Mesenchymal stem cell (in vitro differentiated cells and primary cell): ENCODE measurements around the gene FZD10.

ENCODE experiments used
- DNase-seq: peaks from one replicate; pipeline ENCODE4 v3.0.0-alpha.2; 2013
- H2AFZ ChIP-seq: one replicate; pipeline ENCODE4 v1.6.1; 2013; ENCODE audit warnings: low read depth, mild to moderate bottlenecking, control low read depth, inconsistent platforms, low read length, moderate library complexity
- H2AK5ac ChIP-seq: 2 replicates; pipeline ENCODE4 v1.6.1; 2013; ENCODE audit warnings: low read length, moderate library complexity, mild to moderate bottlenecking, inconsistent platforms; ENCODE audit not compliant: severe bottlenecking
- H2BK120ac ChIP-seq: one replicate; pipeline ENCODE4 v1.6.1; 2013; ENCODE audit warnings: low read depth, mild to moderate bottlenecking, inconsistent platforms, low read length, moderate library complexity
- H2BK12ac ChIP-seq, 2 experiments: one replicate each; pipeline ENCODE4 v1.6.1; 2013; ENCODE audit warnings: inconsistent platforms in 2 of 2, low read length in 2 of 2, mild to moderate bottlenecking in 2 of 2, moderate library complexity in 2 of 2, control low read depth in 1 of 2
- H2BK15ac ChIP-seq: one replicate; pipeline ENCODE4 v1.6.1; 2013; ENCODE audit warnings: mild to moderate bottlenecking, low read depth, inconsistent platforms; ENCODE audit not compliant: poor library complexity, severe bottlenecking
- H2BK5ac ChIP-seq: 2 replicates; pipeline ENCODE4 v1.6.1; 2013; ENCODE audit warnings: low read depth, mild to moderate bottlenecking, low read length, control low read depth, inconsistent platforms; ENCODE audit not compliant: poor library complexity, severe bottlenecking
- H3K14ac ChIP-seq, 2 experiments: one replicate each; pipeline ENCODE4 v1.6.1; 2013; ENCODE audit warnings: inconsistent platforms in 2 of 2, low read length in 2 of 2, control low read depth in 1 of 2, mild to moderate bottlenecking in 1 of 2, moderate library complexity in 1 of 2
- H3K18ac ChIP-seq, 2 experiments: one replicate each; pipeline ENCODE4 v1.6.1; 2013; ENCODE audit warnings: inconsistent platforms in 2 of 2, low read length in 2 of 2, control low read depth in 1 of 2, low read depth in 1 of 2, mild to moderate bottlenecking in 1 of 2
- H3K23ac ChIP-seq, 2 experiments: one replicate each; pipeline ENCODE4 v1.6.1; 2013; ENCODE audit warnings: inconsistent platforms in 2 of 2, low read length in 2 of 2, mild to moderate bottlenecking in 2 of 2, moderate library complexity in 2 of 2, control low read depth in 1 of 2
- H3K27ac ChIP-seq: 2 replicates; pipeline ENCODE4 v1.5.1; 2013; ENCODE audit warnings: mild to moderate bottlenecking, moderate library complexity, low read length, control low read depth, inconsistent platforms; ENCODE audit not compliant: poor library complexity, severe bottlenecking
- H3K27me3 ChIP-seq, 2 experiments: 2 replicates each; pipeline versions ENCODE4 v1.6.1 to v1.7.0; 2013; ENCODE audit warnings: low read length in 2 of 2, mild to moderate bottlenecking in 2 of 2, moderate library complexity in 2 of 2, control low read depth in 1 of 2, inconsistent platforms in 1 of 2; ENCODE audit not compliant: control insufficient read depth in 1 of 2, insufficient read depth in 1 of 2
- H3K36me3 ChIP-seq, 2 experiments: 2 replicates each; pipeline versions ENCODE4 v1.6.1 to v1.7.0; 2013; ENCODE audit warnings: low read length in 2 of 2, control low read depth in 1 of 2, inconsistent platforms in 1 of 2, low read depth in 1 of 2, mild to moderate bottlenecking in 1 of 2; ENCODE audit not compliant: insufficient read depth in 2 of 2, control insufficient read depth in 1 of 2
- H3K4ac ChIP-seq, 2 experiments: one replicate each; pipeline ENCODE4 v1.6.1; 2013; ENCODE audit warnings: inconsistent platforms in 2 of 2, low read length in 2 of 2, mild to moderate bottlenecking in 2 of 2, moderate library complexity in 2 of 2, control low read depth in 1 of 2, low read depth in 1 of 2
- H3K4me1 ChIP-seq: 2 replicates; pipeline ENCODE4 v1.6.1; 2013; ENCODE audit warnings: low read depth, low read length, control low read depth; ENCODE audit not compliant: control insufficient read depth, insufficient read depth
- H3K4me2 ChIP-seq: 2 replicates; pipeline ENCODE4 v1.6.1; 2013; ENCODE audit warnings: low read length, mild to moderate bottlenecking, inconsistent platforms; ENCODE audit not compliant: poor library complexity, severe bottlenecking
- H3K4me3 ChIP-seq, 2 experiments: 2 replicates each; pipeline versions ENCODE4 v1.5.1 to v1.7.0; 2013; ENCODE audit warnings: low read length in 2 of 2, mild to moderate bottlenecking in 2 of 2, control low read depth in 1 of 2, low read depth in 1 of 2; ENCODE audit not compliant: insufficient read depth in 1 of 2
- H3K79me1 ChIP-seq: replicated peaks from 2 replicates; pipeline ENCODE4 v1.6.1; 2013; ENCODE audit warnings: mild to moderate bottlenecking, control low read depth, low read length, inconsistent platforms; ENCODE audit not compliant: poor library complexity, severe bottlenecking
- H3K9ac ChIP-seq: 2 replicates; pipeline ENCODE4 v1.7.0; 2013; ENCODE audit warnings: mild to moderate bottlenecking, low read length, moderate library complexity
- H3K9me3 ChIP-seq: 2 replicates; pipeline ENCODE4 v1.7.0; 2013; ENCODE audit warnings: mild to moderate bottlenecking, low read length; ENCODE audit not compliant: control insufficient read depth
- H4K8ac ChIP-seq: one replicate; pipeline ENCODE4 v1.6.1; 2013; ENCODE audit warnings: inconsistent platforms, mild to moderate bottlenecking, low read length, moderate library complexity
- H4K91ac ChIP-seq: one replicate; pipeline ENCODE4 v1.6.1; 2013; ENCODE audit warnings: mild to moderate bottlenecking, low read length, inconsistent platforms
- WGBS: methylation state at CpG from one replicate; pipeline ENCODE4 v1.1.7; 2013; ENCODE audit warnings: mixed read lengths; 5-methylcytosine and 5-hydroxymethylcytosine counted together

The FZD10 gene

DNA sequence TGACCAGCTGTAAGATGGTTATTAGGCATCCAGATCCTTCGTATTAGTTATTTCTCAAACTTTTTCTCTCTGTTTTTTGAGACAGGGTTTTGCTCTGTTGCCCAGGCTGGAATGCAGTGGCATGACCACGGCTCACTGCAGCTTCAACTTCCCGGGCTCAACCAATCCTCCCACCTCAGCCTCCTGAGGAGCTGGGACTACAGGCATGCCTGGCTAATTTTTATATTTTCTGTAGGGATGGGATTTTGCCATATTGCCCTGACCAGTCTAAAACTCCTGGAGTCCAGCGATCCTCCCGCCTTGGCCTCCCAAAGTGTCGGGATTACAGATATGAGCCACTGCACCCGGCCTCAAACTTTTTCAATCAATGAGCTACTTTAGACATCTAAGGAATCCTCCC is 33.1 kb downstream of the FZD10 start:
- no peak overlapping the region for H2BK5ac ChIP-seq
- no peak overlapping the region for H3K4me3 ChIP-seq
- H2AK5ac ChIP-seq, result no peak overlapping the region
- no peak overlapping the region for H2AFZ ChIP-seq
- H4K91ac ChIP-seq, result no peak overlapping the region
- H3K27me3 ChIP-seq, result peaks cover 0 to 11% of the 10 kb centered on the region in 2 experiments
- H2BK12ac ChIP-seq, result no peak overlapping the region
- H3K79me1 ChIP-seq, result no peaks in the 10 kb centered on the region
- no peak overlapping the region for H2BK15ac ChIP-seq
- H3K4me1 ChIP-seq, result no peaks in the 10 kb centered on the region
- H3K23ac ChIP-seq, result no peak overlapping the region
- no peaks in the 10 kb centered on the region for H3K36me3 ChIP-seq
- no peak overlapping the region for H3K9ac ChIP-seq
- no peak overlapping the region for H4K8ac ChIP-seq
- whole genome bisulfite sequencing, result 100% methylated on average over 3 of the region's 7 CpGs
- H2BK120ac ChIP-seq, result no peak overlapping the region
- no peak for DNase-seq
- no peak overlapping the region for H3K27ac ChIP-seq
- no peak overlapping the region for H3K14ac ChIP-seq
- H3K18ac ChIP-seq, result no peak overlapping the region
- no peak overlapping the region for H3K4me2 ChIP-seq
- no peak overlapping the region for H3K4ac ChIP-seq
- H3K9me3 ChIP-seq, result no peaks in the 10 kb centered on the region

DNA sequence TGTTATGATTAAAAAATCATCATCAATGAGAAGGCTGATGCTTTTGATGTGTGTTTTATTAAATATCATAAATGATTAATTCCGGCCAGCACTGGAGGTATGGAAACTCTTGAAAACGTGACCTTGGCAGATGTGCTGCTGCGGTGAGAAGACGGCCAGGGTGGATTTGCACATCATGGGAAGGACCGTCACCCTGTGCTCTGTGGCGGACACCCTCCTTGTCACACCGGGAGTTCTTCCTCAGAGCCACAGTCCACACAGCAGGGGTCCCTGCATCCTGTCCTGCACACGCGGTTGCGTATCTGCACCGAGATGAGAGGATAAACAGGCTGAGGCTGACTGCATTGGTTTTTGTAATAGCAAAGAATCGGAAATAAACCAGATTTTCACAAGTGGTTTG is 33.5 kb downstream of the FZD10 start:
- DNase-seq, result no peak
- Histone ChIP-seq H3K27me3 (peaks cover 0 to 11% of the 10 kb centered on the region in 2 experiments), H3K4me1 (no peaks in the 10 kb centered on the region), H2BK15ac (no peak overlapping the region), H2AK5ac (no peak overlapping the region), H4K8ac (no peak overlapping the region), H2BK5ac (no peak overlapping the region), H3K79me1 (no peaks in the 10 kb centered on the region), H2AFZ (no peak overlapping the region), H3K23ac (no peak overlapping the region), H3K4ac (no peak overlapping the region), H3K4me2 (no peak overlapping the region), H3K36me3 (no peaks in the 10 kb centered on the region), H4K91ac (no peak overlapping the region), H3K27ac (no peak overlapping the region), H3K18ac (no peak overlapping the region), H3K14ac (no peak overlapping the region), H2BK12ac (no peak overlapping the region), H2BK120ac (no peak overlapping the region), H3K9ac (no peak overlapping the region), H3K9me3 (peaks cover 4% of the 10 kb centered on the region), H3K4me3 (no peak overlapping the region)
- 60% methylated on average over 12 of the region's 12 CpGs for WGBS

DNA sequence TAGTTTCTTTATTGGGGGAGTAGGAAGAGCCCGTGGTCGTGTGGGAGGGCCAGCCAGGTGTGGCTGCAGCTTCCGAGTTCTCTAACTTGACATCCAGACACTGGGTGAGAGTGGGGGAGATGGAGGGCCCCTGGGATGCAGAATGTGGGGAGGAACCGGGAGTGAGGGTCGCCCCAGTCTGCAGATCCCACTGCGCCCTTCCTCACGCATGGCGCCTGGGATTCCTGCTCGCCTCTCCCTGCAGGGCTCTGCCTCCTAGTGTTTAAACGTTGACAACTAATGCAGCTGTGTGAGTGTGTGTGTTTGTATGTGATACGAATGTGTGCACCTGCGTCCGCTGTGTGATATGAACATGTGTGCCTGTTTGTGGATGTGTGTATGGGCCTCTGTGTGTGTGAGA is 34.6 kb downstream of the FZD10 start:
- Histone ChIP-seq H3K9ac (no peak overlapping the region), H3K4me2 (no peak overlapping the region), H3K23ac (no peak overlapping the region), H4K8ac (no peak overlapping the region), H3K4ac (no peak overlapping the region), H2AK5ac (no peak overlapping the region), H3K18ac (no peak overlapping the region), H3K36me3 (no peaks in the 10 kb centered on the region), H3K4me1 (no peaks in the 10 kb centered on the region), H2BK12ac (no peak overlapping the region), H2BK15ac (no peak overlapping the region), H3K79me1 (no peaks in the 10 kb centered on the region), H3K27ac (no peak overlapping the region), H3K27me3 (peaks cover 0 to 11% of the 10 kb centered on the region in 2 experiments), H2BK5ac (no peak overlapping the region), H3K9me3 (peaks cover 10% of the 10 kb centered on the region), H2AFZ (no peak overlapping the region), H3K14ac (no peak overlapping the region), H2BK120ac (no peak overlapping the region), H4K91ac (no peak overlapping the region), H3K4me3 (no peak overlapping the region)
- DNase-seq, result no peak
- WGBS, result 77% methylated on average over 13 of the region's 13 CpGs

DNA sequence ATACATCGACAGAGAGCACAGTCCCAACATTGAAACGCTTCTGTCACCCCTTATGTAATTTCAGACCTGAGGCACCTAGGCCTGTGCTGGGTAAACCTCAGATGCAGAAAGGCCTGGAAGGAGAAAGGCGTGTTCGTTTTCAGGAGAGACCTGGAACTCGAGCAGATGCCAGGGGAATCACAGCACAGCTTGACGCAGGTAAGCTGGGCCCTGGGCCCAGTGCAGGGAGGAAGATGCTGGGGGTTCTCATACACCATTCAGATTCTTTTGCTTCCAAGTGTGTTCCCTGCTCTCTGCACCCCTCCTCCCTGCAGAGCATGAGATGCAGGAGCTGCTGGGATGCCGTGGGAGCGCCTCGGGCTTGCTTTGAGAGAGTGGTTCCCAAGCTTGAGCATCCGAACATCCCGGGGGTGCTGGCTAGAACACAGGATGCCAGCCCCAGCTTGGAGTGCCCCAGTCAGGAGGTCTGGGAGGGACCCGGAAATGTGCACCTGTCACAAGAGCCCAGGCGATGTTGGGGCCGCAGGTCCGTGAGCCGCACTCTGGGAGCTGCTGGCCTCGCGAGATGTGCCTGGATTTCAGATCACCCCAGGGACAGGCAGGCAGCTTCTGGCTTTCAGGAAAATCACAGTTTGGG is 35.9 kb downstream of the FZD10 start:
- Histone ChIP-seq H3K23ac (no peak overlapping the region), H2BK120ac (no peak overlapping the region), H3K9ac (no peak overlapping the region), H2BK12ac (no peak overlapping the region), H3K4me3 (no peak overlapping the region), H3K4ac (no peak overlapping the region), H2BK5ac (no peak overlapping the region), H3K36me3 (no peaks in the 10 kb centered on the region), H3K4me2 (no peak overlapping the region), H2AK5ac (no peak overlapping the region), H3K14ac (no peak overlapping the region), H3K79me1 (no peaks in the 10 kb centered on the region), H2BK15ac (no peak overlapping the region), H3K18ac (no peak overlapping the region), H3K9me3 (peaks cover 16% of the 10 kb centered on the region), H3K4me1 (no peaks in the 10 kb centered on the region), H3K27ac (no peak overlapping the region), H3K27me3 (peaks cover 0 to 11% of the 10 kb centered on the region in 2 experiments), H4K91ac (no peak overlapping the region), H4K8ac (no peak overlapping the region), H2AFZ (no peak overlapping the region)
- 96% methylated on average over 16 of the region's 18 CpGs for WGBS
- no peak for DNase-seq
